ENCODE results near the gene VAPA. TPM values are rescaled to one million over a fixed set of nuclear protein-coding genes. Genes with fewer than 3 reads are reported as not detected.

VAPA gene
- total RNA-seq, 1 donor from 2014 or later: 169 TPM

- no peak for TF ChIP-seq CTCF (IDR thresholded peaks at IDR 0.05; ENCODE audit: insufficient read depth, low read length, poor library complexity, severe bottlenecking)
- no peaks in the 10 kb centered on the region for H3K36me3 ChIP-seq (ENCODE audit: control insufficient read depth, insufficient read depth, low read length)
- H3K27me3 ChIP-seq (ENCODE audit: control insufficient read depth, insufficient read depth, low read length): no peaks in the 10 kb centered on the region
- no peak for DNase-seq (ENCODE audit: low read depth)
- no peak overlapping the region for H3K4me3 ChIP-seq (ENCODE audit: low read depth, low read length)
Observed at GRCh38 chr18:9925369-9925768, 11.6 kb downstream of the VAPA start.

GRCh38 chr18:9925795-9926194, 12.0 kb downstream of the VAPA start:
- no peaks in the 10 kb centered on the region for H3K27me3 ChIP-seq (ENCODE audit: control insufficient read depth, insufficient read depth, low read length)
- no peak overlapping the region for H3K4me3 ChIP-seq (ENCODE audit: low read depth, low read length)
- no peaks in the 10 kb centered on the region for H3K36me3 ChIP-seq (ENCODE audit: control insufficient read depth, insufficient read depth, low read length)
- no peak for DNase-seq (ENCODE audit: low read depth)
- TF ChIP-seq CTCF (IDR thresholded peaks at IDR 0.05; ENCODE audit: insufficient read depth, low read length, poor library complexity, severe bottlenecking): no peak

- Histone ChIP-seq H3K4me3 (ENCODE audit: low read depth, low read length) (no peak overlapping the region), H3K27me3 (ENCODE audit: control insufficient read depth, insufficient read depth, low read length) (no peaks in the 10 kb centered on the region), H3K36me3 (ENCODE audit: control insufficient read depth, insufficient read depth, low read length) (no peaks in the 10 kb centered on the region)
- TF ChIP-seq CTCF (IDR thresholded peaks at IDR 0.05; ENCODE audit: insufficient read depth, low read length, poor library complexity, severe bottlenecking): no peak
- no peak for DNase-seq (ENCODE audit: low read depth)
Observed at GRCh38 chr18:9926223-9926894, 12.5 kb downstream of the VAPA start.

GRCh38 chr18:9926977-9927376, 13.2 kb downstream of the VAPA start:
- Histone ChIP-seq H3K27me3 (ENCODE audit: control insufficient read depth, insufficient read depth, low read length) (no peaks in the 10 kb centered on the region), H3K4me3 (ENCODE audit: low read depth, low read length) (no peak overlapping the region), H3K36me3 (ENCODE audit: control insufficient read depth, insufficient read depth, low read length) (no peaks in the 10 kb centered on the region)
- DNase-seq (ENCODE audit: low read depth): no peak
- no peak for TF ChIP-seq CTCF (IDR thresholded peaks at IDR 0.05; ENCODE audit: insufficient read depth, low read length, poor library complexity, severe bottlenecking)

GRCh38 chr18:9927392-9928063, 13.7 kb downstream of the VAPA start:
- TF ChIP-seq CTCF (IDR thresholded peaks at IDR 0.05; ENCODE audit: insufficient read depth, low read length, poor library complexity, severe bottlenecking): no peak
- H3K4me3 ChIP-seq (ENCODE audit: low read depth, low read length): no peak overlapping the region

More at GRCh38 chr18:9927392-9928063, 13.7 kb downstream of the VAPA start:
- no peaks in the 10 kb centered on the region for H3K36me3 ChIP-seq (ENCODE audit: control insufficient read depth, insufficient read depth, low read length)
- no peaks in the 10 kb centered on the region for H3K27me3 ChIP-seq (ENCODE audit: control insufficient read depth, insufficient read depth, low read length)
- no peak for DNase-seq (ENCODE audit: low read depth)
